KG1 (cell line): ENCODE data around the gene RAD1.
"Not testable (repeated sequence)": the region's sequence is repeated elsewhere in the genome, so short reads cannot be mapped to it uniquely, and the experiment has no call there.

ENCODE experiments used
- DNase-seq: peaks from one replicate; lab custom pipeline; 2025; lab: John Stamatoyannopoulos, UW

Gene RAD1, protein sequence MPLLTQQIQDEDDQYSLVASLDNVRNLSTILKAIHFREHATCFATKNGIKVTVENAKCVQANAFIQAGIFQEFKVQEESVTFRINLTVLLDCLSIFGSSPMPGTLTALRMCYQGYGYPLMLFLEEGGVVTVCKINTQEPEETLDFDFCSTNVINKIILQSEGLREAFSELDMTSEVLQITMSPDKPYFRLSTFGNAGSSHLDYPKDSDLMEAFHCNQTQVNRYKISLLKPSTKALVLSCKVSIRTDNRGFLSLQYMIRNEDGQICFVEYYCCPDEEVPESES

DNA sequence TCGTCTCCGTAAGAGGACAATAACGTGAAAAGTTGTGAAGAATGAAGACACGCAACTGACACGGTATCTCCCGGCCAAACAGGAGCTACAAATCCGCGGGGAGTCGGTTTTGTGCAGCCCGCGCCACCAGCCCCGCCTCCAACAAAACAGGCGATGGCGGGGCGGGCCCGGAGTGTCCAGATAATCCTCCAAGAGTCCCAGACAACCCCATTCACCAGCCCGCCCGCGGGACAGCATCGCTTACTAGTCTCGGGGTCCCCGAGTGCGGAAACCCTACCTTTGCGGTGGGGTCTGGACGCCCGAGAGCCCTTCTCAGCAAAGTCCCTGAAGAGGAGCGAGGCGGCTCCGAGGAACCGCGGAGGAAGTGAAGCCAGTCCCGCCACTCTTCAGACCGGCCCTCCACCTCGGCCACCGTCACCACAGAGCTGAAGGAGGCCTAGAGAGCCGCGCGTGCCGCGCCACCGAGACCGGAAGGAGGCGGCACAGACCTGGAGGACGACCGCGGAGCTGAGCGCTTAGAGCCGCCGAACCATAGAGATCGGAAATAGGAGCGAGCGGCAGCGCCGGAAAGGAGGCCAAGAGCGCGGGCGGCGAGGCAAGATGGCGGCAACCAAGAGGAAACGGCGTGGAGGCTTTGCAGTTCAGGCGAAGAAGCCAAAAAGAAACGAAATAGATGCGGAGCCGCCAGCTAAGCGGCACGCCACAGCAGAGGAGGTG is at the start of gene RAD1, which contains the start of gene BRIX1:
TSS of gene RAD1 (minus strand) at position 366 of the 717 bp plus-strand sequence. CDS start 612 bp downstream, outside the sequence.
TSS of gene BRIX1 (plus strand) at position 573 of the 717 bp plus-strand sequence. CDS start at position 601, 28 bp downstream.
- peak; percentile 83 for DNase-seq

DNA sequence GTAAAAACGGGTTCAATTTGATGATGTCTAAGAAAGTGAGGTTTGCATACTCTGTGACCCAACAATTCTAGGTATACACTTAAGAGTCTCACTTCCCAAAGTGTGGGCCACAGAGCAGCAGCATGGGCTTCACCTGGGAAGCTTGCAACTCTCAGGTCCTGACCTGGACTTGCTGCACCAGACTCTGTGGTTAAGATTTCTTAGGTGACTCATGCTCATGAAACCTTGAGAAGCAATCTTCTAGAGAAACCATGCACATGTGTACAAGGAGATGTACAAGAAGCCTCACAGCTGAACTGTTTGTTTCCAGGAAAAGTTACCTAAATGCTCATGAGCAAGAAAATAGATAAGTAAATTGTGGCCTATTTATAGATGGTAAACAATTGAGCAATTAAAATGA is 44.0 kb upstream of the RAD1 start:
- no peak for DNase-seq

DNA sequence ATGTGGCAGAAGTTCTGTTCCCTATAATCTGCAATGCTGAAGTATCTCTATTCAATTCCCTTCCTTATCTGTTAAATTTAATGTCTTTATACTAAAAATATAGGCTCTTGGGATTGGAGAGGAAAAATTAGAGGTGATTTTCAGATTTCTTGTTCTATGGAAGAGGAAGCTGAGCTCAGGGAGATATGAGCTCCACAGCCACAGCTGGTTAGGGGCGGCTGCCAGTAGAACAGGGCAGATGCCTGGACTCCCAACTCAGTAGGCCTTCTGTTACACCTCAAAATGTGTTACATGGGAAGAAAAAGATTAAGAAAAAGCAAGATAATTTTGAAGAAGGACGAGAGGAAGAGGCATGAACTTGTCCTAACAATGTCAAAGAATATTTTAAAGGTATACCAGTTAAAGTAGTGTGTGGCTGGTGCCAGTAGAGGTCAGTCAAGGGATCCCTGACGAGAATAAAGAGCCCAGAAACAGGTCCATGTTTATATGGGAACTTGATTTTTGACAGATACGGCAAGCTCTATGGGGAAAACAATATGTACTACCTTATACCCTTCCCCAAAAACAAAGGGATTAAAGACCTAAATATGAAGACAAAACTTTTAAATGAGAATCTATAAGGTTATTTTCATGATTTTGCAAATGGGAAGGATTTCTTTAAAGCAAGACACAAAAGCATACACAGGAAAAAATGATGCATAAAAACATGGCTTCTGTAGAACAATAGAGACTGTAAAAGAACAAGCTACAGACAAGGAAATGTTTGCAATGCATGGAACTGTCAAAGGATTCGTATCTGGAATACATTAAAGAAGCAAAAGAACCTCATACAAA is 42.8 kb upstream of the RAD1 start:
- DNase-seq, result no peak

GRCh38 chr5:34957321-34957720 is 42.0 kb upstream of the RAD1 start:
- DNase-seq, result no peak

- no peak for DNase-seq
These were observed 29.2 kb upstream of the RAD1 start for GRCh38 chr5:34944460-34945047.

GRCh38 chr5:34944044-34944443 is 28.7 kb upstream of the RAD1 start:
- DNase-seq, result no peak

GRCh38 chr5:34941936-34942335 is 26.6 kb upstream of the RAD1 start:
- DNase-seq, result no peak

DNA sequence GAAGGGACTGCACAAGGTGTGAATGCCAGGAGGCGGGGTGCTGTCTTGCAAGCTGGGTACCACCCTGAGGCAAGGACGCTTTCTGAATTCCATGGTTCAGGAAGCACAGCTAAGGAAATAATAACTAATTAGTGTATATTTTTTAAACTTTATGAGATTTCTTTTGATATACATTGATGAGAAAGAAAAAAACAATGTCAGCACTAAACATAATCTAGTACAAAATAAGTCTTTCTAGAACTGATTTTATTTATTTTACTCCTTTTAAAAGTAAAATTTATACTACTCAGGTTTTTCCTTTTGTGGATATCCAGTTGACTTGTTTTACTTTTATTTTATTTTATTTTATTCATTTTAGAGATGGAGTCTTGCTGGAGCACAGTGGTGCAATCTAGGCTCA is 17.6 kb upstream of the RAD1 start:
- DNase-seq, result no peak

GRCh38 chr5:34930870-34931269 is 15.6 kb upstream of the RAD1 start:
- DNase-seq, result no peak

GRCh38 chr5:34930462-34930844 is 15.1 kb upstream of the RAD1 start:
- DNase-seq, result no peak

- DNase-seq, result peak; percentile 73
These were observed 14.6 kb upstream of the RAD1 start for GRCh38 chr5:34929720-34930461.

- peak; percentile 94 for DNase-seq
These were observed 13.9 kb upstream of the RAD1 start, which contains the start of gene DNAJC21 for GRCh38 chr5:34929134-34929719. Gene DNAJC21, plus strand, starts transcription at chr5:34929559. Its CDS starts 261 bp downstream, at chr5:34929820.

- no peak for DNase-seq
These were observed 13.0 kb upstream of the RAD1 start for GRCh38 chr5:34928267-34928666.

DNA sequence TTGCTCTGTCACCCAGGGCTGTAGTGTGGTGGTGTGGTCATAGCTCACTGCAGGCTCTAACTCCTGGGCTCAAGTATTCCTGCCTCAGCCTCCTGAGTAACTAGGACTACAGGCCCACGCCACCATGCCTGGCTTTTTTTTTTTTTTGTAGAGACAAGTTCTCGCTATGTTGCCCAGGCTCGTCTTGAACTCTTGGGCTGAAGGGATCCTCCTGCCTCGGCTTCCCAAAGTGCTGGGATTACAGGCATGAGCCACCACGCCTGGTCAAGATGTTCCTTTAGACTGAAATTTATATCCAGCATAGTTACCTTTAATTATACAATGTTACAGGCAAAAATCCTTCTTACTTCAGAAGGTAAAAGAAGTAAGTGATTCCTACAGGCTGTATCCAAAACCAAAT is 12.5 kb upstream of the RAD1 start:
- DNase-seq, result no peak

- no peak for DNase-seq
These were observed 11.1 kb upstream of the RAD1 start for GRCh38 chr5:34926318-34926888.

- no peak for DNase-seq
These were observed 9.1 kb upstream of the RAD1 start for GRCh38 chr5:34924462-34924765.

DNA sequence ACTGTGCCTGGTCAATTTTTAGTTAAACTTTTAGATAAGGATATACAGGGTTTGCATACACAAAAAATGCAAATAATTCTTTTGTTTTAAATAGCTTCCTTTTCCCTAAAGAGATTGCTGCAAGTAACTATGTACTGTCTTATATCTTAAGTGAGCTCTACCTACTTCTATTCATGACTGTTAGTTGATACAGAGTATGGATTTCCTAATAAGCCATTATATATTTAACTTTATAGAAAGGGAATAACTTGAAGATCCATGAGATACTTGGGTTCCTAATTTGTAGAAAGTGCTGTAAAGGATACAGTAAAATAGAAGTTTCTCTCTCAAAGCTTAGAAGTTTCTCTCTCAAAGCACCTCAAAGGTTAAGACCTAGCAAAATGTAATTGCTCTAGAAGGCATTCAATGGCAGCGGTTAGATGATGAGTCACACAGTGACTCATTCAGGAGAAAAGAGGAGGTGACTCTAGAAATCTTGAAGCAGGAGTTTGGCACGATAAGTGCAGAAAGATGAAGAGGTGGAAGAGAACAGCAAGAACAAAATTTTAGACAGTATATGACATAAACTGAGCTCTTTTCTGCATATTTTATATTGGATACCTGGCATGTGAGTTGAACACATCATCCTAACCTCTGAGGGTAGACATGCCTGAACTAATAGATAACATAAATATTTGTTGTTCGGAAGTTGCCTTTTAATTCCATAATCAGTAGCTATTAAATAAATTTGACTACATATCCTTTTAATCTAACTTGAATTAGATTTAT is 8.6 kb upstream of the RAD1 start:
- DNase-seq, result no peak

DNA sequence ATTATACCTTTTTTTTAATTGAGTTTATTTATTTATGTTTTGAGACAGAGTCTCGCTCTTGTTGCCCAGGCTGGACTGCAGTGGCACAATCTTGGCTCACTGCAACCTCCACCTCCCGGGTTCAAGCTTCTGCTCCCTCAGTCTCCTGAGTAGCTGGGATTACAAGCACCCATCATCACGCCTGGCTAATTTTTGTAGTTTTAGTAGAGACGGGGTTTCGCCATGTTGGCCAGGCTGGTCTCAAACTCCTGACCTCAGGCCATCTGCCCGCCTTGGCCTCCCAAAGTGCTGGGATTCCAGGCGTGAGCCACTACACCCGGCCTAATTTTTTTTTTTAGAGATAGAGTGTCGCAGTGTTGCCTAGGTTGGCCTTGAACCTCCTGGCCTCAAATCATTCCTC is 8.0 kb upstream of the RAD1 start:
- not testable (repeated sequence) for DNase-seq

GRCh38 chr5:34919077-34919476 is 3.8 kb upstream of the RAD1 start:
- no peak for DNase-seq

- no peak for DNase-seq
These were observed 2.7 kb upstream of the RAD1 start for GRCh38 chr5:34918025-34918424.
